BLaER1 treated with 17β-estradiol and CSF1 and Interleukin-3, amounts not matched to agents 10 nM and 100 nM (cell line): ENCODE measurements around the gene GPC2.
"Not testable (repeated sequence)": the region's sequence is repeated elsewhere in the genome, so short reads cannot be mapped to it uniquely, and the experiment has no call there.

Source experiments
- H3K27ac ChIP-seq, 11 experiments: shearing (Covaris generic); formaldehyde crosslinking; 2 replicates each; pipeline ENCODE4 v1.8.1; 2022
- H3K27me3 ChIP-seq, 11 experiments: shearing (Covaris generic); formaldehyde crosslinking; 2 replicates each; pipeline ENCODE4 v1.8.1; 2022
- H3K36me3 ChIP-seq, 11 experiments: shearing (Covaris generic); formaldehyde crosslinking; 2 replicates each; pipeline ENCODE4 v1.8.1; 2022
- H3K4me1 ChIP-seq, 10 experiments: shearing (Covaris generic); formaldehyde crosslinking; 2 replicates each; pipeline ENCODE4 v1.8.1; 2022
- H3K4me2 ChIP-seq, 11 experiments: shearing (Covaris generic); formaldehyde crosslinking; 2 replicates each; pipeline ENCODE4 v1.8.1; 2022
- H3K4me3 ChIP-seq, 10 experiments: shearing (Covaris generic); formaldehyde crosslinking; 2 replicates each; pipeline ENCODE4 v1.8.1; 2022
- H3K9ac ChIP-seq, 11 experiments: shearing (Covaris generic); formaldehyde crosslinking; 2 replicates each; pipeline ENCODE4 v1.8.1; 2022
- H3K9me3 ChIP-seq, 11 experiments: shearing (Covaris generic); formaldehyde crosslinking; replicated peaks in 1 of 11; 2 replicates each; pipeline ENCODE4 v1.8.1; 2022
- H4K20me1 ChIP-seq, 11 experiments: shearing (Covaris generic); formaldehyde crosslinking; 2 replicates each; pipeline ENCODE4 v1.8.1; 2022
- Cebpa-rat ChIP-seq, 11 experiments: shearing (Covaris generic); IDR thresholded peaks; 2 replicates each; pipeline ENCODE4 v1.8.1; 2022

Gene GPC2

DNA sequence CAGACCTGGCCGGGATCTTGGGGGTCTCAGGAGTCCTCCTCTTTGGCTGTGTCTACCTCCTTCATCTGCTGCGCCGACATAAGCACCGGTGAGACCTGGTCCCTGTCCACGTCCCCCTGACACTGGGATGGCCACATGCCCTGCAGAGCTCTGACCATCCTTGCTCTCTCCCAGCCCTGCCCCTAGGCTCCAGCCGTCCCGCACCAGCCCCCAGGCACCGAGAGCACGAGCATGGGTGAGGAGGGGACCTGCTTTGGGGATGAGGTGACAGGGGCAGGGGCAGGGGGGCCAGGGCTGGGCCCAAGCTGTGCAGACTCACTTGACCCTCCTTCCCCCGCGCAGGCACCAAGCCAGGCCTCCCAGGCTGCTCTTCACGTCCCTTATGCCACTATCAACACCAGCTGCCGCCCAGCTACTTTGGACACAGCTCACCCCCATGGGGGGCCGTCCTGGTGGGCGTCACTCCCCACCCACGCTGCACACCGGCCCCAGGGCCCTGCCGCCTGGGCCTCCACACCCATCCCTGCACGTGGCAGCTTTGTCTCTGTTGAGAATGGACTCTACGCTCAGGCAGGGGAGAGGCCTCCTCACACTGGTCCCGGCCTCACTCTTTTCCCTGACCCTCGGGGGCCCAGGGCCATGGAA lies 43.5 kb upstream of the GPC2 start:
- H3K9ac ChIP-seq, result peak overlapping the region; percentile 2 to 65 (median 51); a peak in 19 of 22 replicates
- H3K4me2 ChIP-seq, result peak overlapping the region; percentile 11 to 92 (median 86); a peak in 20 of 22 replicates

GRCh38 chr7:100219801-100220585 lies 42.8 kb upstream of the GPC2 start, which contains the start of gene PVRIG:
PVRIG (plus strand) TSS chr7:100219949; CDS start chr7:100219971, 22 bp downstream.
- Histone ChIP-seq H3K4me2 (peak within 1 kb of the TSS in 10 of 11 experiments; percentile 48 to 92 (median 86); a peak in 20 of 22 replicates), H3K4me1 (peaks cover 8 to 65% (median 53%) of the 10 kb centered on the region in 10 experiments), H3K27ac (peak within 1 kb of the TSS in 8 of 11 experiments; percentile 20 to 72 (median 45); a peak in 11 of 22 replicates), H3K9ac (peak within 1 kb of the TSS in 10 of 11 experiments; percentile 24 to 65 (median 52); a peak in 16 of 22 replicates), H3K4me3 (peak within 1 kb of the TSS in 2 of 10 experiments; percentile 3 to 26; a peak in 1 of 20 replicates), H3K36me3 (peaks cover 0 to 20% (median 0%) of the 10 kb centered on the region in 11 experiments; a peak in 4 of 22 replicates)
- not testable (repeated sequence) for H3K27me3 ChIP-seq, H4K20me1 ChIP-seq, H3K9me3 ChIP-seq

More for the DNA sequence above, 43.5 kb upstream of the GPC2 start:
- Histone ChIP-seq H3K36me3 (peaks cover 0 to 20% (median 0%) of the 10 kb centered on the region in 11 experiments; a peak in 4 of 22 replicates), H4K20me1 (no peaks in the 10 kb centered on the region; a peak in 1 of 22 replicates), H3K4me1 (peaks cover 8 to 63% (median 54%) of the 10 kb centered on the region in 10 experiments), H3K9me3 (no peaks in the 10 kb centered on the region), H3K4me3 (peak overlapping the region in 1 of 10 experiments; percentile 3; a peak in 2 of 20 replicates), H3K27me3 (no peaks in the 10 kb centered on the region), H3K27ac (peak overlapping the region in 8 of 11 experiments; percentile 14 to 72 (median 42); a peak in 11 of 22 replicates)
- no peak for TF ChIP-seq Cebpa-rat (IDR thresholded peaks at IDR 0.05)

DNA sequence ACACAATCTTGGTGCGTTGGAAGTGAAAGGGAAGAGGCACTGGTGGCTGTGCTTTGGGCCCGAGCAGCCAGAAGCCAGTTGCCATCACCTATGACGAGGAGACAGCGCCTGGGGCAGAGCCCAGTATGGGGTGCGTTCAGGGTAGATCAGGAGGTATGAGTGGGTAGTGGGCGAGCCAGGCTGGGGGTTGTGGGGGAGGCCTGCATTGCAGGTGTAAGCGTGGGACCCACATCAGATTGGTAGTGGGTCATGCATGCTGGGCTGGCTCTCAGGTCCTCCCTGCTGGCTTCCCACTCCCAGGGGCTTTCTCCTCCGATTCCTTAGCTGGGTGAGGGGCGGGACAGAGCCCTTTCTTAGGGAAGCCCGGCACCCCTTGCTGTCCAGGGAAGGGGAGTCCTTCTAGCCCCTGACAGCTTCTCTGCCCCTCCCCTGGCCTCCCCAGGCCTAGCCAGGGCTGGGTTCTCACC lies 42.1 kb upstream of the GPC2 start:
- Histone ChIP-seq H4K20me1 (no peaks in the 10 kb centered on the region), H3K4me3 (no peak overlapping the region; a peak in 1 of 20 replicates), H3K4me1 (peaks cover 8 to 69% (median 55%) of the 10 kb centered on the region in 10 experiments), H3K27me3 (no peaks in the 10 kb centered on the region), H3K36me3 (peaks cover 0 to 14% (median 0%) of the 10 kb centered on the region in 11 experiments; a peak in 4 of 22 replicates), H3K9me3 (no peaks in the 10 kb centered on the region), H3K4me2 (peak overlapping the region in 10 of 11 experiments; percentile 31 to 92 (median 86); a peak in 19 of 22 replicates), H3K9ac (peak overlapping the region in 8 of 11 experiments; percentile 19 to 65 (median 44); a peak in 7 of 22 replicates), H3K27ac (peak overlapping the region in 6 of 11 experiments; percentile 29 to 66 (median 44); a peak in 8 of 22 replicates)
- no peak for TF ChIP-seq Cebpa-rat (IDR thresholded peaks at IDR 0.05)

- H3K9me3 ChIP-seq, H3K27ac ChIP-seq, H3K4me3 ChIP-seq, H3K27me3 ChIP-seq, H3K9ac ChIP-seq, H3K36me3 ChIP-seq, H4K20me1 ChIP-seq: not testable (repeated sequence)
- Histone ChIP-seq H3K4me1 (peaks cover 17 to 83% (median 69%) of the 10 kb centered on the region in 10 experiments), H3K4me2 (peak overlapping the region in 5 of 11 experiments; percentile 66 to 92 (median 87); a peak in 9 of 22 replicates)
Measured at GRCh38 chr7:100217934-100218333, 40.8 kb upstream of the GPC2 start.

DNA sequence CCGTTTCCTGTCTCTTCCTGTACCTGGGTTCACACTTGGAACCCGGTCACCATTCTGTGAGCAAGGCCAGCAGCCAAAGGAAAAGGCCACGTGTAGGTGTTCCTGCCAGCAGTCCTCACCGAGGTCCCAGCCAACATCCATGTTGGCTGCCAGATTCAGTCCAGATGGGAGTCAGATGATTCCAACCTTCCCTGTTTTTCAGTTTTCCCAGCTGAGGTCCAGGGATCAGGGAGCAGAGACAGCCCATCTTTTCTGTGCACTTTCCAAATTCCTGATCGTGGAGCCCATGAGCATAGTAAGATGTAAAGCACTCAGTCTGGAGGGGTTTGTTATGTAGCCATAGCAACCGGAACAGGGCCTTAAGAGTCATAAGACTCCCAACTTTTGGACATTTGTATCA lies 38.7 kb upstream of the GPC2 start:
- H3K27me3 ChIP-seq, result no peaks in the 10 kb centered on the region
- H3K36me3 ChIP-seq, result peaks cover 0 to 4% (median 0%) of the 10 kb centered on the region in 11 experiments; a peak in 1 of 22 replicates
- H3K9me3 ChIP-seq, result no peaks in the 10 kb centered on the region
- no peak overlapping the region for H3K4me3 ChIP-seq
- H3K9ac ChIP-seq, result no peak overlapping the region
- no peak overlapping the region for H3K27ac ChIP-seq
- H3K4me2 ChIP-seq, result peak overlapping the region in 5 of 11 experiments; percentile 18 to 46 (median 25); a peak in 6 of 22 replicates
- no peaks in the 10 kb centered on the region for H4K20me1 ChIP-seq
- TF ChIP-seq Cebpa-rat (IDR thresholded peaks at IDR 0.05), result no peak
- peaks cover 28 to 87% (median 71%) of the 10 kb centered on the region in 10 experiments for H3K4me1 ChIP-seq

DNA sequence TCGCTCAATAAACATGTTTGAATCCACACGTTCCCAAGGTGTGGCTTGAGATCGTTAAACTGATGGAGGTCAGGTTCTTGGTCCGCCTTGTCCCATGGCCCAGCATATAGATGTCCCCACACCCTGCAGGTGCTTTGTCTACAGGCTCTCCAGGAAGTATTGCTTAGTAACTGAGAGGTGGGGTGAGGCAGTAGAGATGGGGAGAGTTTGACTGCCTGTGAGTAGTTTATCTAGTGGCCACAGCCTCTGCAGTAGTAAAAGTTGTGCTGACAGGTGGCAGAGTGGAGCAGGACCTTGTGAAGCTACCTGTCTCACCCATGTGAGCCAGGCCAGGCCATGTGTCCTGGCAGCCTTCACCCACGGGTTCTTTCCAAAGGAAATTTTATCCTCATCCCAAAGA lies 37.2 kb upstream of the GPC2 start:
- not testable (repeated sequence) for H3K9ac ChIP-seq, H3K27me3 ChIP-seq, H3K27ac ChIP-seq, H3K9me3 ChIP-seq, H3K4me3 ChIP-seq, H4K20me1 ChIP-seq, H3K36me3 ChIP-seq
- H3K4me1 ChIP-seq, result peaks cover 29 to 83% (median 63%) of the 10 kb centered on the region in 10 experiments
- H3K4me2 ChIP-seq, result peak overlapping the region in 8 of 11 experiments; percentile 60 to 88 (median 70); a peak in 16 of 22 replicates

DNA sequence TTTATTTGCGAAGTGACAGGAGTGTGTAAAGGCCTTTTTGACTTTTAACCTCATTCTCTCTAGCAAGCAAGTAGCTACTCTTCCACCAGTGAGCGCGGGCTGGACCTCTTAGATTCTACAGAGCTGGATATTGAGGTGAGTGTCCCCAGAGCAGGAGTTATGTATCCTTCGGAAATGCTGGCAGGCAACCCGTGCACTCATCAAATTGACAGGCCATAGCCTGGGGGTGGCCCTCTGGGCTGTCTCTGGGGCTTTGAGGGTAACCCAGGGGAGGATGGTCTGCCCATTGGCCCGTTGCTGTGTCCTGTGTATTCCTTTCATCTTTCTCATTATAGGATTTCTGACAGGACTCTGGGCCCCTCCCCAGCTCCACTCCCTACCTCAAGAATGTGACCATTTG lies 36.5 kb upstream of the GPC2 start:
- TF ChIP-seq Cebpa-rat (IDR thresholded peaks at IDR 0.05), result no peak
- H3K9ac ChIP-seq, result 0 out of 22 replicates have a peak overlapping the region, but pooled peaks of 2 of the 11 experiments have one; percentile 2 to 44
- H3K4me2 ChIP-seq, result peak overlapping the region in 10 of 11 experiments; percentile 2 to 88 (median 65); a peak in 18 of 22 replicates

GRCh38 chr7:100212631-100213286 lies 35.6 kb upstream of the GPC2 start:
- no peak for TF ChIP-seq Cebpa-rat (IDR thresholded peaks at IDR 0.05)
- no peak overlapping the region for H3K27ac ChIP-seq
- H3K4me2 ChIP-seq, result peak overlapping the region in 10 of 11 experiments; percentile 2 to 88 (median 65); a peak in 17 of 22 replicates
- H3K9ac ChIP-seq, result 0 out of 22 replicates have a peak overlapping the region, but pooled peaks of 1 of the 11 experiments have one; percentile 2
- no peaks in the 10 kb centered on the region for H4K20me1 ChIP-seq
- H3K4me1 ChIP-seq, result peaks cover 27 to 71% (median 53%) of the 10 kb centered on the region in 10 experiments
- H3K27me3 ChIP-seq, result peaks cover 0 to 4% (median 0%) of the 10 kb centered on the region in 11 experiments; a peak in 1 of 22 replicates
- H3K36me3 ChIP-seq, result peaks cover 0 to 4% (median 0%) of the 10 kb centered on the region in 11 experiments; a peak in 1 of 22 replicates
- no peak overlapping the region for H3K4me3 ChIP-seq
- H3K9me3 ChIP-seq, result no peaks in the 10 kb centered on the region

More for the DNA sequence above, 36.5 kb upstream of the GPC2 start:
- H3K27ac ChIP-seq, result no peak overlapping the region
- H4K20me1 ChIP-seq, result no peaks in the 10 kb centered on the region
- no peaks in the 10 kb centered on the region for H3K9me3 ChIP-seq
- peaks cover 0 to 4% (median 0%) of the 10 kb centered on the region in 11 experiments; a peak in 1 of 22 replicates for H3K36me3 ChIP-seq
- H3K27me3 ChIP-seq, result peaks cover 0 to 4% (median 0%) of the 10 kb centered on the region in 11 experiments; a peak in 1 of 22 replicates
- no peak overlapping the region for H3K4me3 ChIP-seq
- H3K4me1 ChIP-seq, result peaks cover 27 to 76% (median 57%) of the 10 kb centered on the region in 10 experiments
